DND-41 (cell line): Measurements from ENCODE around the gene FSHR.

Experiments
- ATAC-seq: fragments of 200-7000 bp; cut with Tn5 transposase; 3 replicates; pipeline ENCODE4 v1.9.1; 2021; ENCODE audit warnings: low read depth; ENCODE audit not compliant: insufficient read depth
- DNase-seq: peaks from one replicate; pipeline ENCODE4 v3.0.0-alpha.2; 2020
- H2AFZ ChIP-seq: 2 replicates; pipeline ENCODE4 v1.6.0; 2012; ENCODE audit warnings: low read depth, low read length
- H3K27ac ChIP-seq: 2 replicates; pipeline ENCODE4 v1.5.1; 2012; ENCODE audit warnings: low read length, inconsistent platforms
- H3K27me3 ChIP-seq: fragments of 200-600 bp; sonication (generic); 2 replicates; pipeline ENCODE4 v1.6.0; 2012; ENCODE audit warnings: low read length, mild to moderate bottlenecking, inconsistent platforms; ENCODE audit not compliant: insufficient read depth, poor library complexity
- H3K36me3 ChIP-seq: 2 replicates; pipeline ENCODE4 v1.5.1; 2012; ENCODE audit warnings: low read length, inconsistent platforms; ENCODE audit not compliant: insufficient read depth
- H3K4me1 ChIP-seq: 2 replicates; pipeline ENCODE4 v1.5.1; 2012; ENCODE audit warnings: mild to moderate bottlenecking, low read length; ENCODE audit not compliant: insufficient read depth
- H3K4me2 ChIP-seq: 2 replicates; pipeline ENCODE4 v1.6.0; 2012; ENCODE audit warnings: mild to moderate bottlenecking, moderate library complexity, low read length, inconsistent platforms; ENCODE audit not compliant: insufficient read depth
- H3K4me3 ChIP-seq, 2 experiments: fragments of 200-600 bp in 1 of 2; shearing (Covaris generic) in 1 of 2; 2 replicates each; pipeline ENCODE4 v1.5.1; 2012 to 2016; ENCODE audit warnings: inconsistent platforms in 2 of 2, low read length in 2 of 2, mild to moderate bottlenecking in 2 of 2, low read depth in 1 of 2, moderate library complexity in 1 of 2
- H3K79me2 ChIP-seq: 2 replicates; pipeline ENCODE4 v1.6.0; 2012; ENCODE audit warnings: low read length, inconsistent platforms; ENCODE audit not compliant: insufficient read depth
- H3K9ac ChIP-seq: 2 replicates; pipeline ENCODE4 v1.6.0; 2012; ENCODE audit warnings: low read depth, mild to moderate bottlenecking, inconsistent platforms, low read length, moderate library complexity
- H3K9me3 ChIP-seq: 2 replicates; pipeline ENCODE4 v1.5.1; 2012; ENCODE audit warnings: low read length, moderate library complexity, mild to moderate bottlenecking, inconsistent platforms; ENCODE audit not compliant: insufficient read depth, severe bottlenecking
- H4K20me1 ChIP-seq: 2 replicates; pipeline ENCODE4 v1.6.0; 2012; ENCODE audit warnings: low read length; ENCODE audit not compliant: insufficient read depth
- EZH2 ChIP-seq: IDR thresholded peaks from 3 replicates; pipeline ENCODE4 v1.6.1; 2012; ENCODE audit warnings: borderline replicate concordance, low read depth, mild to moderate bottlenecking, moderate library complexity, low read length, inconsistent platforms; ENCODE audit not compliant: severe bottlenecking
- TF ChIP-seq, protein P1 (sequence below): IDR thresholded peaks from 2 replicates; pipeline ENCODE4 v1.5.1; 2012; ENCODE audit warnings: borderline replicate concordance, low read length, moderate library complexity, mild to moderate bottlenecking; ENCODE audit not compliant: poor library complexity, severe bottlenecking; ENCODE audit errors: extremely low read depth

FSHR gene

DNA sequence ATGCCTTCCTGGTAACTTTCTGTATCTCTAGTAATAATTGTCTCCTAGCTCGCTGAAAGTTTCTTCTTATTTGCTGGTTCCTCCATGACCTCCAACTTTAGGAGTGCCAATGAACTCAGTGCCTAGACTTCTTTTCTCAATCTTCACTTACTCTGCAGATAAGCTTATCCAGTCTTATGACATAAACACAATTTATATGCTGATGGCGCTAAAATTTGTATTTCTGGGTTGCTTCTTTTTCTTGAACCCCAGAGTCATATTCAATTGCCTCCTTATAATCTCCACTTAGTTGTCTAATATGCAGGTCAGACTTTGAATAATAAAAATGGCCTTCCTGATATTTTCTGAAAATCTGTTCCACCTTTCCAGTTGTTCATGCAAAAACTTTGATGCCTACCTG is 182.5 kb downstream of the FSHR start:
- TF ChIP-seq, protein P1, sequence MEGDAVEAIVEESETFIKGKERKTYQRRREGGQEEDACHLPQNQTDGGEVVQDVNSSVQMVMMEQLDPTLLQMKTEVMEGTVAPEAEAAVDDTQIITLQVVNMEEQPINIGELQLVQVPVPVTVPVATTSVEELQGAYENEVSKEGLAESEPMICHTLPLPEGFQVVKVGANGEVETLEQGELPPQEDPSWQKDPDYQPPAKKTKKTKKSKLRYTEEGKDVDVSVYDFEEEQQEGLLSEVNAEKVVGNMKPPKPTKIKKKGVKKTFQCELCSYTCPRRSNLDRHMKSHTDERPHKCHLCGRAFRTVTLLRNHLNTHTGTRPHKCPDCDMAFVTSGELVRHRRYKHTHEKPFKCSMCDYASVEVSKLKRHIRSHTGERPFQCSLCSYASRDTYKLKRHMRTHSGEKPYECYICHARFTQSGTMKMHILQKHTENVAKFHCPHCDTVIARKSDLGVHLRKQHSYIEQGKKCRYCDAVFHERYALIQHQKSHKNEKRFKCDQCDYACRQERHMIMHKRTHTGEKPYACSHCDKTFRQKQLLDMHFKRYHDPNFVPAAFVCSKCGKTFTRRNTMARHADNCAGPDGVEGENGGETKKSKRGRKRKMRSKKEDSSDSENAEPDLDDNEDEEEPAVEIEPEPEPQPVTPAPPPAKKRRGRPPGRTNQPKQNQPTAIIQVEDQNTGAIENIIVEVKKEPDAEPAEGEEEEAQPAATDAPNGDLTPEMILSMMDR: no peak
- no peak for TF ChIP-seq EZH2
- no peaks in the 10 kb centered on the region for H3K79me2 ChIP-seq
- no peaks in the 10 kb centered on the region for H3K4me1 ChIP-seq
- no peak overlapping the region for H3K4me2 ChIP-seq
- H3K27me3 ChIP-seq: no peaks in the 10 kb centered on the region
- ATAC-seq: no peak
- no peak overlapping the region for H2AFZ ChIP-seq
- DNase-seq: no peak
- H3K4me3 ChIP-seq: no peak overlapping the region
- H3K9ac ChIP-seq: no peak overlapping the region
- no peak overlapping the region for H3K27ac ChIP-seq
- no peaks in the 10 kb centered on the region for H3K9me3 ChIP-seq
- no peaks in the 10 kb centered on the region for H3K36me3 ChIP-seq
- H4K20me1 ChIP-seq: no peaks in the 10 kb centered on the region

DNA sequence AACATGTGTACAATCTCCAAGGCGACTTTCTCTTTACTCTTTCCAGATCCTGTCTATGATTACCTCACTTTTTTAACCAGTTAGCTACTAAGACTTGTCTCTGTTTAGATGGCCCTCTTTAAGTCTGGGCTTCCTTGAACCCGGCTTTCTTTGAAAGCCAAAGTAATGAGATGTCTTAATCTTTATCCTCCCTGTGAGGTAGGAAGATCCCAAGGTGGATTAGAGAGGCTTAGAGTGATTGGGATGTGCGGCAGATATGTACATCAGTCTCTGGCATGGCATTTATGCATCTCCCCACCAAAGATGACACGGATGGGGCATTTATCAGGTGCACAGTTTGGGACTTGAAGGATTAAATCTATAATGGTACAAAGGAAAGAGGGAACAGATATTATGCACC is 186.3 kb downstream of the FSHR start:
- Histone ChIP-seq H3K27me3 (no peaks in the 10 kb centered on the region), H3K4me3 (no peak overlapping the region), H3K9me3 (no peaks in the 10 kb centered on the region), H3K9ac (no peak overlapping the region), H3K4me2 (no peak overlapping the region), H3K36me3 (no peaks in the 10 kb centered on the region), H3K79me2 (no peaks in the 10 kb centered on the region), H4K20me1 (no peaks in the 10 kb centered on the region), H3K27ac (no peak overlapping the region), H3K4me1 (no peaks in the 10 kb centered on the region), H2AFZ (no peak overlapping the region)
- no peak for ATAC-seq
- TF ChIP-seq, protein P1: no peak
- TF ChIP-seq EZH2: no peak
- no peak for DNase-seq

DNA sequence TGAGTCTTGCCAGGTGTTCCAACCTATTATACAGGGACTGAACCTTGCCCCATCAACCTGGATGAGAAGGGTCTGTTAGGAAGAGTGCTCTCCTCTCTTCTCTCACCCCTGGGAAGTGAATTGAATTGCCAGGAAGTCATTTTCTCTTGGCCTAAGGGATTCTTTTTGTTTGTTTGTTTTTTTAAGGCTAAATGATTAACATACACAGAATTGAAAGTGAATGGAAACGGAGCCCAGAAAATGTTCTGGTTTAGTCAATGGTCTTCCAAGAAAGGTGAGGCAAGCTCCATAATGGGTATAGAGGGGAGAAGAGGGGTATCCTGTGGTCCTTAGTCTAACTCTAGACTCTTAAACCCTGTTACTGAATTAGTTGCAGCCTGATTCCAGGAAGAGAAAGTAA is 189.1 kb downstream of the FSHR start:
- Histone ChIP-seq H3K27ac (no peak overlapping the region), H4K20me1 (no peaks in the 10 kb centered on the region), H3K4me3 (no peak overlapping the region), H3K9ac (no peak overlapping the region), H3K27me3 (no peaks in the 10 kb centered on the region), H3K36me3 (no peaks in the 10 kb centered on the region), H3K79me2 (no peaks in the 10 kb centered on the region), H3K4me2 (no peak overlapping the region), H2AFZ (no peak overlapping the region), H3K4me1 (no peaks in the 10 kb centered on the region), H3K9me3 (no peaks in the 10 kb centered on the region)
- DNase-seq: no peak
- TF ChIP-seq EZH2: no peak
- TF ChIP-seq, protein P1: no peak
- ATAC-seq: no peak

DNA sequence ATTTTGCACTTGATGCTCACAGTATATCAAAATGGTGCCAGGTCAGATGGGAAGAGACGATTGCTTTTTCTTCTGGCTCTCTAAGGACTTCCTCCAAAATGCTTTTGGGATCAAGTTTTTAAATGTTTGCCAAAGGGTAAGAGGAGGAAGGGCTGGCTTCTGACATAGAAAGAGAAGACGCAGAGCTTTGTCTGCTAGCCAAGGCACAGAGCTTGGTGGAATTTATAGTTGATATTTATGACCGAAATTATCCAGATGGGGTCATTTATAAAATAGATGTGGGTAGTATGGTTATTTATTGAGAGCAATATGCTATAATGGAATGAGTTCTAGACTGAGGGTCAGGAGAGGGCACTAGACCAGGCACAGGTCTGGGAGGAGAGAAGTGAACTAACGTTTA is 193.3 kb downstream of the FSHR start:
- H3K36me3 ChIP-seq: no peaks in the 10 kb centered on the region
- H3K9ac ChIP-seq: no peak overlapping the region
- no peaks in the 10 kb centered on the region for H3K27me3 ChIP-seq
- no peaks in the 10 kb centered on the region for H3K9me3 ChIP-seq
- no peaks in the 10 kb centered on the region for H3K4me1 ChIP-seq
- no peak overlapping the region for H2AFZ ChIP-seq
- no peak overlapping the region for H3K4me2 ChIP-seq
- DNase-seq: no peak
- ATAC-seq: no peak
- no peaks in the 10 kb centered on the region for H3K79me2 ChIP-seq
- H3K27ac ChIP-seq: no peak overlapping the region
- H3K4me3 ChIP-seq: no peak overlapping the region
- TF ChIP-seq EZH2: no peak
- TF ChIP-seq, protein P1: no peak
- no peaks in the 10 kb centered on the region for H4K20me1 ChIP-seq
